Colonic mucosa (tissue), 4 donors: ENCODE data around the gene ZNF827. TPM values are rescaled to one million over a fixed set of nuclear protein-coding genes. Genes with fewer than 3 reads are reported as not detected.

ENCODE experiments used
- DNase-seq: peaks from one replicate; pipeline ENCODE4 v3.0.0-alpha.2; 2020
- H3K27ac ChIP-seq: fragments of 200-600 bp; one replicate; pipeline ENCODE4 v1.8.0; 2021
- H3K27me3 ChIP-seq: fragments of 200-600 bp; one replicate; pipeline ENCODE4 v1.8.0; 2021
- H3K36me3 ChIP-seq: fragments of 200-600 bp; one replicate; pipeline ENCODE4 v1.8.0; 2021
- H3K4me1 ChIP-seq: fragments of 200-600 bp; one replicate; pipeline ENCODE4 v1.8.0; 2021; ENCODE audit warnings: mild to moderate bottlenecking
- H3K4me3 ChIP-seq: fragments of 200-600 bp; one replicate; pipeline ENCODE4 v1.8.0; 2021
- H3K9ac ChIP-seq, 2 donors: one replicate each; pipeline ENCODE4 v1.7.0; 2013; ENCODE audit warnings: control low read depth in 2 of 2, low read depth in 2 of 2, low read length in 2 of 2
- H3K9me3 ChIP-seq: fragments of 200-600 bp; one replicate; pipeline ENCODE4 v1.8.0; 2021
- CTCF ChIP-seq: fragments of 200-600 bp; IDR thresholded peaks from one replicate; pipeline ENCODE4 v1.8.0; 2022; ENCODE audit warnings: antibody characterized with exemption, mild to moderate bottlenecking
- intact Hi-C: fragments of 100-400 bp; cut with DNase I; formaldehyde crosslinking; loops from one replicate; pipeline ENCODE4 v1.14.1; 2022
- total RNA-seq, 2 donors: library from RNA; stranded (reverse); fragmentation: NEBNext Ultra II Directional in 1 of 2; extraction: Animal tissue kit (Norgen Biotek cat#: 25700) in 1 of 2; gene quantifications; one replicate each; pipeline ENCODE4 v1.2.1, GENCODE V29; 2021
- donor health status: healthy.
- donor health status: DM: no; HTN: no; CAD: no.
- donor health status: DM: no; HTN: no; CAD: no.

ZNF827 gene
- total RNA-seq, 2 donors from 2014 or later = 17.9 to 19.7 TPM

- DNase-seq = no peak
These were observed 215.3 kb downstream of the ZNF827 start for GRCh38 chr4:145723336-145723735.

GRCh38 chr4:145722561-145722960 lies 216.1 kb downstream of the ZNF827 start:
- Histone ChIP-seq H3K36me3 (no peaks in the 10 kb centered on the region), H3K27me3 (no peaks in the 10 kb centered on the region), H3K9ac (no peak overlapping the region), H3K4me1 (no peaks in the 10 kb centered on the region), H3K27ac (no peak overlapping the region), H3K9me3 (no peaks in the 10 kb centered on the region), H3K4me3 (no peak overlapping the region)
- no peak for TF ChIP-seq CTCF
- no peak for DNase-seq
- intact Hi-C loops = no loop called here

More at GRCh38 chr4:145723336-145723735, 215.3 kb downstream of the ZNF827 start:
- TF ChIP-seq CTCF = no peak
- Histone ChIP-seq H3K27ac (no peak overlapping the region), H3K4me3 (no peak overlapping the region), H3K9ac (no peak overlapping the region), H3K36me3 (no peaks in the 10 kb centered on the region), H3K4me1 (no peaks in the 10 kb centered on the region), H3K9me3 (no peaks in the 10 kb centered on the region), H3K27me3 (no peaks in the 10 kb centered on the region)
- intact Hi-C loops = no loop called here

- Histone ChIP-seq H3K36me3 (no peaks in the 10 kb centered on the region), H3K9me3 (no peaks in the 10 kb centered on the region), H3K27ac (no peak overlapping the region), H3K4me3 (no peak overlapping the region), H3K27me3 (no peaks in the 10 kb centered on the region), H3K4me1 (no peaks in the 10 kb centered on the region), H3K9ac (no peak overlapping the region)
- no peak for DNase-seq
- TF ChIP-seq CTCF = no peak
- intact Hi-C loops = no loop called here
These were observed 218.0 kb downstream of the ZNF827 start for GRCh38 chr4:145720656-145721055.

GRCh38 chr4:145719752-145720624 lies 218.6 kb downstream of the ZNF827 start:
- Histone ChIP-seq H3K36me3 (no peaks in the 10 kb centered on the region), H3K27me3 (no peaks in the 10 kb centered on the region), H3K4me3 (no peak overlapping the region), H3K4me1 (no peaks in the 10 kb centered on the region), H3K9ac (no peak overlapping the region), H3K27ac (no peak overlapping the region), H3K9me3 (no peaks in the 10 kb centered on the region)
- DNase-seq = no peak
- intact Hi-C loops = no loop called here
- TF ChIP-seq CTCF = no peak

GRCh38 chr4:145716661-145717200 lies 221.9 kb downstream of the ZNF827 start:
- H3K27ac ChIP-seq = no peak overlapping the region
- no peak for DNase-seq
- TF ChIP-seq CTCF = no peak
- no peak overlapping the region for H3K4me3 ChIP-seq
- intact Hi-C loops = no loop called here
- no peaks in the 10 kb centered on the region for H3K36me3 ChIP-seq
- H3K9ac ChIP-seq = no peak overlapping the region
- no peaks in the 10 kb centered on the region for H3K27me3 ChIP-seq
- no peaks in the 10 kb centered on the region for H3K4me1 ChIP-seq
- no peaks in the 10 kb centered on the region for H3K9me3 ChIP-seq
